Measurements from ENCODE around the gene SYPL2.
A peak's percentile ranks its signal among the peaks of the same experiment; 100 is the strongest.

The SYPL2 gene

DNA sequence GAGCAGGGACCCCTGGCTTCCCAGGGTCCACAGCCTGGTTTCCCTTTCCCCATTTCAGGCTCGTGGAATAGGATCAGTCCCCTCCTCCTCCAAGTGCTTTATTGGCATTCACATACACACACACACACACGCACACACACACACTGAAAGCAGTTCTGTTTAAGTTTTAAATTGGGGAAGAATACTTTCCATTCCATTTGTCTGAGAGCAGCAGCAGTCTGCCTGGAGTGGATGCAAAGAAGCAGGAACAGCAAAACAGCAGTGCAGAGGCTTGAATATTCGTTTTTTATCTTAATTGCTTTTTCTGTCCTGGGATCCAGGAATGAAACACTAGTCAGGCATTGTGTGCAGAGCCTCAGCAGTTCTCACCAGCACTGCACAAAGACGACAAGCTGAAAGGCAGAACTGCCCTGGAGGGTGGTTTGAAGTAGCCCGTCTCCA is 34.6 kb downstream of the SYPL2 start:
- TF ChIP-seq MYC (IDR thresholded peaks at IDR 0.05; ENCODE audit: low read depth, low read length) (no peak), POLR2A (IDR thresholded peaks at IDR 0.05; ENCODE audit: extremely low read depth, insufficient read length) (no peak)
- TF ChIP-seq, protein P1, sequence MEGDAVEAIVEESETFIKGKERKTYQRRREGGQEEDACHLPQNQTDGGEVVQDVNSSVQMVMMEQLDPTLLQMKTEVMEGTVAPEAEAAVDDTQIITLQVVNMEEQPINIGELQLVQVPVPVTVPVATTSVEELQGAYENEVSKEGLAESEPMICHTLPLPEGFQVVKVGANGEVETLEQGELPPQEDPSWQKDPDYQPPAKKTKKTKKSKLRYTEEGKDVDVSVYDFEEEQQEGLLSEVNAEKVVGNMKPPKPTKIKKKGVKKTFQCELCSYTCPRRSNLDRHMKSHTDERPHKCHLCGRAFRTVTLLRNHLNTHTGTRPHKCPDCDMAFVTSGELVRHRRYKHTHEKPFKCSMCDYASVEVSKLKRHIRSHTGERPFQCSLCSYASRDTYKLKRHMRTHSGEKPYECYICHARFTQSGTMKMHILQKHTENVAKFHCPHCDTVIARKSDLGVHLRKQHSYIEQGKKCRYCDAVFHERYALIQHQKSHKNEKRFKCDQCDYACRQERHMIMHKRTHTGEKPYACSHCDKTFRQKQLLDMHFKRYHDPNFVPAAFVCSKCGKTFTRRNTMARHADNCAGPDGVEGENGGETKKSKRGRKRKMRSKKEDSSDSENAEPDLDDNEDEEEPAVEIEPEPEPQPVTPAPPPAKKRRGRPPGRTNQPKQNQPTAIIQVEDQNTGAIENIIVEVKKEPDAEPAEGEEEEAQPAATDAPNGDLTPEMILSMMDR (IDR thresholded peaks at IDR 0.05; ENCODE audit: low read depth, low read length): no peak
- TF ChIP-seq, protein P2, sequence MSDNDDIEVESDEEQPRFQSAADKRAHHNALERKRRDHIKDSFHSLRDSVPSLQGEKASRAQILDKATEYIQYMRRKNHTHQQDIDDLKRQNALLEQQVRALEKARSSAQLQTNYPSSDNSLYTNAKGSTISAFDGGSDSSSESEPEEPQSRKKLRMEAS (IDR thresholded peaks at IDR 0.05; ENCODE audit: low read depth, low read length): no peak
- no peak overlapping the region for H3K4me3 ChIP-seq (ENCODE audit: low read depth, low read length)
- DNase-seq (ENCODE audit: low read depth): no peak

DNA sequence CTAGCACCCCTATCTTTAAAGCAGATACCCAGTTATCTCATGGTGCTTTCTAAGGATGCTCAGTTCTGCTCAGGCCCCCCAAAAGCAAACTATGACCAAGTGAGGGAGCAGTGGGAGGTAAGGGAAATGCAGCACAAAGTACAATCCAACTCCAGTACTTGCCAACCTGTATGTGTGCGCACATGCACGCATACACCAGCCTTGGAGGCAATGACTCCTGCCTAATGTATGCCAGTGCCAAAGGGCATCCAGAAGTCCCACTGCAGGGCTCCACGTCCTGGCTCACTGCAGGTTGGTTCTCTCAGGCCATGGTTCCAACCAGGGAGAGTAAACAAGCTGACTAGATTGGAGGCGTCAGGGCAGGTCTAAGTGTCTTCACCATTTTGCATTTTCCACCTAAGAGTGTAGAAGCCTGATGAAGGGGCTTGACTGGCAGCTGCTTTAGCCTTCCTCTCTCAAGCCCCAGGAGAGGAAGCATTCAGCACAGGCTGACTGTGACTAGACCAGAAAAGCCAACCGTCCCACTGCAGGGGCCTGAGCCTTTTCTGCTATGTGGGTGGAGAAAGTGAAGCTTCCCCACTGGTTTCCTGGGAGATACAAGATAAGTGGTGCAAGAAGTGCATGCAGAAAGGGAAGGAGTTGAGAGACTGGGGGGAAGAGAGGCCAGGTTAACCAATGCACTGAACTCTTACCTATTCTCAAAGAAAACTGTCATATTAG is 35.5 kb downstream of the SYPL2 start:
- peak; percentile 93 for DNase-seq (ENCODE audit: low read depth)
- TF ChIP-seq, protein P1 (IDR thresholded peaks at IDR 0.05; ENCODE audit: low read depth, low read length): no peak
- TF ChIP-seq POLR2A (IDR thresholded peaks at IDR 0.05; ENCODE audit: extremely low read depth, insufficient read length) (no peak), MYC (IDR thresholded peaks at IDR 0.05; ENCODE audit: low read depth, low read length) (no peak; the same call in 1 of the 2 replicates)
- TF ChIP-seq, protein P2 (IDR thresholded peaks at IDR 0.05; ENCODE audit: low read depth, low read length): no peak
- peak overlapping the region; percentile 35 for H3K4me3 ChIP-seq (ENCODE audit: low read depth, low read length)

DNA sequence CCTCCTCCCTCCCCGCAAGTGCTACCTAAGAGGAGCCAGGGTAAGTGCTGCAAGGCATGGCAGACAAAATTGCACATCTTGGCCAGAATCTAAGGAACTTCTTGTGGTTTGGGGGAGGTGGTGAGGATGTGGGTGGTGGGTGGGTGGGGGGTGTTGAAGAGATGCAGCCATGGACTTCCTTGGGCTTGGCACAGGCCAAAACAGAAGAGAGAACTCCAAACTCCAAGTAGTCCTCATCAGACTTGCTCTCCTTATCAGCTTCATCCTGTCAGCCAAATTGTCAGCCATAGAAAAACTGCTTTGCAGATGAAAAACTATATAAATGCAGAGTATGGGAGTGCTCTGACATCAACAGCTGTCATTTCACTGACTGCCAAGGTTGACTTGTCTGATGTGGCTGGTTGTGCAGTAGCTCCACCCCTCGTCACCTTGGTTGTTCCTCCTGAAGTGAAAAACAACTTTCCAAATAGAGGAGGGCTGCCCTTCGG is 36.1 kb downstream of the SYPL2 start:
- TF ChIP-seq POLR2A (IDR thresholded peaks at IDR 0.05; ENCODE audit: extremely low read depth, insufficient read length) (no peak), MYC (IDR thresholded peaks at IDR 0.05; ENCODE audit: low read depth, low read length) (no peak)
- TF ChIP-seq, protein P2 (IDR thresholded peaks at IDR 0.05; ENCODE audit: low read depth, low read length): no peak
- TF ChIP-seq, protein P1 (IDR thresholded peaks at IDR 0.05; ENCODE audit: low read depth, low read length): no peak
- no peak for DNase-seq (ENCODE audit: low read depth)
- peak overlapping the region; percentile 2 for H3K4me3 ChIP-seq (ENCODE audit: low read depth, low read length)

DNA sequence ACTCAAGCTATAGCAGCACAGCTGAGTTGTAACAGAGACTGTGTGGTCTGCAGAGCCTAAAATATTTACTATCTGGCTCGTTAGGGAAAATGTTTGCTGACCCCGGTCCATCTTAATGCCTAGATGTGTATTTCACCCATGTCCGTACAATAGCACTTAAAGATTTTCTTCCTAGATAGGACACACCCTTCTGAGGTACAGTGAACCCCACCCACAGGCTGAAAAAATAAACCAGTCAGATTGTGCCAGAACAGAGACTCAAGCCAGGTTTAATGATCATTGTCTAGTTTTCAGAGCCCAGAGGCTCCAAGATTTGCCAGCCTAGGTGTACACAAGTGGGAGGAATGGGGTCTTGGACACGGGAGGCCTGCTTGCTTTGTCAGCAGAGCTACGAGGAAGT is 37.6 kb downstream of the SYPL2 start:
- DNase-seq (ENCODE audit: low read depth): no peak
- TF ChIP-seq, protein P2 (IDR thresholded peaks at IDR 0.05; ENCODE audit: low read depth, low read length): no peak
- H3K4me3 ChIP-seq (ENCODE audit: low read depth, low read length): no peak overlapping the region

DNA sequence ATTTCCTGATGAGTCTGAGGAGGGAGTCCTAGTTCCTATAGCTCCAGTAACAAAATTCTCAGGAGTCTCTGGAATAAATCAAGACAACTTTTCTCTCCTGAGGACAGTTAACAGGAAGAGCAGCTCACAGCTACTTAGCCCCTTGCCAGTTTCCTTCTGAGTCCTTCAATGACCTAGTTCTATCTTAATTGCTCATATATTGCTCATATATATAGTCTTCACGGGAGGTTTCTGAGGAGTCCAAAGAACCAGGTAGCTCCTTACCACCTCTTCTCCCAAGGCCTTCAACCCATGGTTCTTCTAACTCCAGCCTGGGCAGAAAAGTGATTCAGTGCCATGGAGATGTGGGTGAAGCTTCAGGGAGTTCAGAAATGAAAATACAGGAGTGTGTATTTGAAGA is 38.6 kb downstream of the SYPL2 start:
- TF ChIP-seq, protein P1 (IDR thresholded peaks at IDR 0.05; ENCODE audit: low read depth, low read length): no peak
- TF ChIP-seq, protein P2 (IDR thresholded peaks at IDR 0.05; ENCODE audit: low read depth, low read length): no peak
- no peak for TF ChIP-seq POLR2A (IDR thresholded peaks at IDR 0.05; ENCODE audit: extremely low read depth, insufficient read length)
- no peak for TF ChIP-seq MYC (IDR thresholded peaks at IDR 0.05; ENCODE audit: low read depth, low read length)
- no peak for DNase-seq (ENCODE audit: low read depth)
- no peak overlapping the region for H3K4me3 ChIP-seq (ENCODE audit: low read depth, low read length)
